ELR (cell line): Measurements from ENCODE around the gene TMEM132D.
"Not testable (repeated sequence)": the region's sequence is repeated elsewhere in the genome, so short reads cannot be mapped to it uniquely, and the experiment has no call there.

Experiments
- DNase-seq: peaks from one replicate; pipeline ENCODE4 v3.0.0-alpha.2; 2015; ENCODE audit warnings: low read depth

Gene TMEM132D

GRCh38 chr12:129237881-129238280 lies 665.9 kb downstream of the TMEM132D start:
- DNase-seq: no peak

GRCh38 chr12:129234209-129234608 lies 669.6 kb downstream of the TMEM132D start:
- DNase-seq: no peak

- DNase-seq: no peak
Measured at GRCh38 chr12:129231491-129231890, 672.3 kb downstream of the TMEM132D start.

GRCh38 chr12:129230995-129231394 lies 672.8 kb downstream of the TMEM132D start:
- DNase-seq: no peak

GRCh38 chr12:129226851-129227250 lies 677.0 kb downstream of the TMEM132D start:
- no peak for DNase-seq

GRCh38 chr12:129226005-129226404 lies 677.8 kb downstream of the TMEM132D start:
- no peak for DNase-seq

GRCh38 chr12:129215556-129215955 lies 688.3 kb downstream of the TMEM132D start:
- no peak for DNase-seq

GRCh38 chr12:129213551-129213950 lies 690.3 kb downstream of the TMEM132D start:
- DNase-seq: no peak

GRCh38 chr12:129211862-129212630 lies 691.8 kb downstream of the TMEM132D start:
- no peak for DNase-seq

- DNase-seq: no peak
Measured at GRCh38 chr12:129208566-129208965, 695.3 kb downstream of the TMEM132D start.

GRCh38 chr12:129207084-129207483 lies 696.7 kb downstream of the TMEM132D start:
- no peak for DNase-seq

- no peak for DNase-seq
Measured at GRCh38 chr12:129203456-129203855, 700.4 kb downstream of the TMEM132D start.

- DNase-seq: no peak
Measured at GRCh38 chr12:129202109-129202814, 701.6 kb downstream of the TMEM132D start.

- no peak for DNase-seq
Measured at GRCh38 chr12:129201029-129201428, 702.8 kb downstream of the TMEM132D start.

- no peak for DNase-seq
Measured at GRCh38 chr12:129200576-129200975, 703.2 kb downstream of the TMEM132D start.

GRCh38 chr12:129196927-129197326 lies 706.9 kb downstream of the TMEM132D start:
- no peak for DNase-seq

- DNase-seq: no peak
Measured at GRCh38 chr12:129195081-129195480, 708.7 kb downstream of the TMEM132D start.

- peak; percentile 1 for DNase-seq
Measured at GRCh38 chr12:129193263-129193871, 710.5 kb downstream of the TMEM132D start.

- DNase-seq: no peak
Measured at GRCh38 chr12:129190827-129191226, 713.0 kb downstream of the TMEM132D start.

GRCh38 chr12:129189879-129190278 lies 713.9 kb downstream of the TMEM132D start:
- not testable (repeated sequence) for DNase-seq

- peak; percentile 1 for DNase-seq
Measured at GRCh38 chr12:129186952-129187351, 716.9 kb downstream of the TMEM132D start.

GRCh38 chr12:129185855-129186254 lies 718.0 kb downstream of the TMEM132D start:
- no peak for DNase-seq
